SW 1271 (cell line): ENCODE data around the gene RTTN.

Experiments used
- DNase-seq, 2 experiments: peaks; one replicate each; lab custom pipeline; 2025; lab: John Stamatoyannopoulos, UW

Gene RTTN

DNA sequence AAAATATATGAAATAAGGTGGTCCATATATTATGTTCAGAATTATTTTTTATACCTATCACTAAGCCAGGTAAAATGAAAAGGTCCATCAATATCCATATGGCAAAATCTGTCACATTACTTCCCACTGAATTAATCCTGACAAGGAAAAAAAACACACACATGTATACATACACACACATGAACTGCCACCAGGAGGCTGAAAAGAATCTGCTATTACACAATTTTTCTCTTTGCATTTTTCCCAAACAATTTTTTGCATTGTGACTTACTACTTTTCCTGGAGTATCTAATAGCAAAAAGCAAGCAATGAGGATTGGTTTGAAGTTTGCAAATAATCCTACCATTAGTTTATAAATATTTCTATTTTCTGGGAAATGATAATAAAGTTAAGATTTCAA, 129.6 kb downstream of the RTTN start:
- DNase-seq: no peak

DNA sequence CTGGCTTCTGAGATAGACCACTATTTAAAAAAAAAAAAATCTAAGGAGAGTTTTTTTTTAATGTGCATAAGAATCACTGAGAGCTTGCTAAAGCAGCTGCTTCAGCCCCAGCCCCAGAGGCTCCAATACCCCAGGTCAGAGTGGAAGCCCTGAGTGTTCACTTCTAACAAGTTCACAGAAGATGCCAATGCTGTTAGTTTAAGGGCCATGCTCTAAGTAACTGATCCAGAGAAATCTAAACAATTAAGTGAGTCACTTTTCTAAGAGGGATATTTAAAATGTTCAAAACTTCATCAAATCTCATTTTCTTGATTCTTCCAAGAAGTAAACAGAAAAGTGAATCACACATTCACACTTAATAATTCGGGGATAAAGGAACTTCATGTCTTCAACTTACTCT, 131.4 kb downstream of the RTTN start:
- no peak for DNase-seq

DNA sequence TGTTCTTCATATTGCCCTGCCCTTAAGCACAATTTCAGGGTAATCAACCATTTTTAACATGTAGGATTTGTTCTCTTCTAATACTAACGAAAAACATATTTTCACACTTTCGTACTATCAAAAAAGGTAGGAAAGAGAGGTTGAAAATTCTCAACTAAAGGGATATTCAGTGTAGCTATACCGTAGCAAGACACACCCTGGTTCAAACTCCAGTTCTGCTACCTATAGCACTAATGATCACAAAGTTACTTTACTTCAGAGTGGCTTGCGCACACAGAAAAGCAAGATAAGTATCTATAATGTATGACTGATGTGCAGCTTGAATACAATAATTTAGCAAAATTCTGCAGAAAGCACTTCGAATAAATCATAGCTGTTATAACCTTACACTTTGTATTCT, 132.1 kb downstream of the RTTN start:
- no peak for DNase-seq

GRCh38 chr18:70072678-70073077, 132.8 kb downstream of the RTTN start:
- DNase-seq: peak in 1 of 2 experiments; percentile 8

- no peak for DNase-seq
Observed at GRCh38 chr18:70069965-70070364, 135.5 kb downstream of the RTTN start.

DNA sequence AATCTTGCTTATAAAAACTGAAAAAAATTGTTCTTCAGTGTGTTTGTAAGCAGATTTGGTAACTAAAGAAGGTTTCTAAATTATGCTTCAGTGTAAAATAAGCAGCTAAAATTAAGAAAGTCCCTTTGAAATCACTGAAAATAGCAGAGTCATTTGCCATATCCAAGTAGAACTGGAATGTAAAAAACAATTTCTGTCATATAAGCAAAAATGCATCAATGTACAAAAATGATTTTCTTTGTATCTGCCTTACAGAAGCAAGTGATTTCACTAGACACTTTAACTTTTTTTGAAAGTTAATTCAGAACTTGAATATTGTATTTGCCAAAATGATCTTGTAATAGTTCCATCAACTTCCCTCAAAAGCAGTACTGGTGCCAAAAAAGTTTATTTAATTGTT, 136.1 kb downstream of the RTTN start:
- no peak for DNase-seq

DNA sequence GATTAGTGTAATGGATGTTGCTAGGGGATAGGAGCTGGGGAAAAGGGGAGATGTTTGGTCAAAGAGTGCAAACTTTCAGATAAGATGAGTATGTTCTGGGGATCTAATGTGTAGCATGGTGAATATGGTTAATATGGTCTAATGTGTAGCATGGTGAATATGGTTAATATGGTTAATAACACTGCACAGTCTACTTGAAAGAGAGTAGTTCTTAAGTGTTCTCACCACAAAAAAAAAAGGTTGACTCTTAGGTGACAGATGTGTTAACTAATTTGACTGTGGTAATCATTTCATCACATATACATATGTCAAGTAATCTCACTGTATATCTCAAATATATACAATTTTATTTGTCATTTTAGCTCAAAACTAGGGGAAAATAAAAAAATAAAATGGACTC, 136.5 kb downstream of the RTTN start:
- no peak for DNase-seq

- no peak for DNase-seq
Observed at GRCh38 chr18:70059684-70060083, 145.8 kb downstream of the RTTN start.

GRCh38 chr18:70058916-70059315, 146.6 kb downstream of the RTTN start:
- DNase-seq: no peak

DNA sequence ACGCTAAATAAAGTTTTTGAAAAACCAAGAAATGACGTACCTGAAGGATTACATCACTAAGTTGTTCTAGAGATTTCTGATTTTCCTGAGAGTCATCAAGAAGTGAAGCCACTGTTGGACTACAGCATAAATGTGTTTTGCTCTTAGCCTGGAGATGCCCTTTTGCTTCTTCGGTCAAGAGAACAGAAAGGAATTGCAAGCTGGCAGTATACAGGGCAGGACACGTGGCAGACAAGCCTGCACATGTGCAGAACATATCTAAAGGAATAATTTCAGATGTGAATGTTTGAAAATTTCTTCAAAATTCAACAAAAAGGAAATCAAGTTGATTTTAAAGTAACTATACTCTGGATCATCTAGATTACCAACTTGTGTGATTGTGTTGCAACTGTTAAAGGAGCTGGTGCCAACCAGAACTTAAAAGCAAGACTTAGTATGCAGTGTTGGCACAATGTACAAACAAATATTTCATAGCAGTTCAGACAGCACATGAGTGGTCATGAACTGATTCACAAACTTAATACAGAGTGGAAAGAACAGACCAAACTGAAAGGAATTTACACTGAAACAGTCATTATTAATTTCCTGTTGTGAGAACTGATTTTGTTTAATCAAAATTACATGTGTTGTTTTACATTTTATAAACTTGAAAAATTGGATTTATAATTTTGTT, 157.4 kb downstream of the RTTN start:
- no peak for DNase-seq

DNA sequence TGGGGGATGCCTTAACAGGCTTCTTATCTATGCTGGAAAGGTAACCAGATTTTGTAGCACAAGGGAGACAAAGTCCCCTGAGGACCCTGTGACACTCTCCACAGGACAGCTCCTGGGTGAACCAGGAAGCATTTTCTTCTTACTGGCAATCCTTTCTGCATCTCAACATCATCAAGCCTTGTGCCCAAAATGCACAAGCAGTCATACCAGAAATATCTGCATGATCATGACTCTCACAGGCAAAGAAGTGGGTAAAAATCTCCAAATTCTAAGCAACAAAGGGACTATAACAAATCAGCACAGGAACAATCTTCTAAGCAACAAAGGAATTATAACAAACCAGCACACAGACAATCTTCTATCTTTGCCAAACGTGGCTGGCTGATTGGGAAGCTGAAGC, 158.7 kb downstream of the RTTN start:
- no peak for DNase-seq

- no peak for DNase-seq
Observed at GRCh38 chr18:70046207-70046606, 159.3 kb downstream of the RTTN start.

GRCh38 chr18:70044632-70045031, 160.9 kb downstream of the RTTN start:
- peak; percentile 82 to 90 for DNase-seq

- no peak for DNase-seq
Observed at GRCh38 chr18:70041459-70042050, 163.9 kb downstream of the RTTN start.

GRCh38 chr18:70039186-70039585, 166.3 kb downstream of the RTTN start:
- DNase-seq: no peak

DNA sequence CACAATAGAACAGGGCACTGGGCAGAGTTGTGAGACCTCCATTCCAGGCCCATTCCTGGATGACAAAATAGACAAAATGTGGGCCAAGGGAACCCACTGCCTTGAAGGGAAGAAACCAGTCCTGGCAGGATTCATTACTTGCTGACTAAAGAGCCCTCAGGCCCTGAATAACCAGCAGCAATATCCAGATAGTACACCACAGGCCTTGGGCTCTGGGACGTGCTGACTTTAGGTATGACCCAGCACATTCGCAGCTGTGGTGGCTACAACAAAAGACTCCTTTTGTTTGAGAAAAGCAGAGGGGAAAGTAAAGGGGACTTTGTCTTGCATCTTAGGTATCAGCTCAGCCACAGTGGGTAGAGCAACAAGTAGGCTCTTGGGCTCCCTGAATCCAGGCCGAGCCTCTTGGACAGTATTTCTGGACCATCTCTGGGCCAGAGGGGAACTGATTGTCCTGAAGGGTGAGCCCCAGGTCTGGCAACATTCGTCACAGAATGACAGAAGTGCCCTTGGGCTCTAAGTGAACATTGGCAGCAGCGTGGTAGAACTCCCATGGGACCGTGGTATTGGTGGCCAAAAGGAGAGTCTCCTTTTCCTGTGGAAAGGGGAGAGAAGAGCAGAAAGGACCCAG, 167.9 kb downstream of the RTTN start:
- DNase-seq: no peak

- DNase-seq: no peak
Observed at GRCh38 chr18:70036771-70037347, 168.6 kb downstream of the RTTN start.

GRCh38 chr18:70036168-70036567, 169.3 kb downstream of the RTTN start:
- DNase-seq: no peak

- no peak for DNase-seq
Observed at GRCh38 chr18:70031221-70031620, 174.3 kb downstream of the RTTN start.

DNA sequence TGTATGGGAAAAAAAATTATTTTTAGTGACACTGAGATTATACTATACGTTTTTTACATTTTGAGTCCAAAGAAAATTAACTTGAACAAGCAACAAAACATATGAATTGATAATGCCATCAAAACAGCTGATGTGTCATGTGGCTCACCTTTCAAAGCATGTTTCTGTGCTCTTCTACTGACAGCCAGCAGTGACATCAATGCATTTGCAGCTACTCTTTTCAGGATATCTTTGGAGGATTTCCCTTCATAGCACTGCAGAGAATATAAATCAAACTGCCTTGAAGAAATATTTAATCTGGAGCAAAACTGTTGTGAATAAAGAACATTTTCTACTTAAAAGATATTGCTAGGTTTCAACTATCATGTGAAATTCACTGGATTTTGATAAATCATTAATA, 174.8 kb downstream of the RTTN start:
- no peak for DNase-seq

DNA sequence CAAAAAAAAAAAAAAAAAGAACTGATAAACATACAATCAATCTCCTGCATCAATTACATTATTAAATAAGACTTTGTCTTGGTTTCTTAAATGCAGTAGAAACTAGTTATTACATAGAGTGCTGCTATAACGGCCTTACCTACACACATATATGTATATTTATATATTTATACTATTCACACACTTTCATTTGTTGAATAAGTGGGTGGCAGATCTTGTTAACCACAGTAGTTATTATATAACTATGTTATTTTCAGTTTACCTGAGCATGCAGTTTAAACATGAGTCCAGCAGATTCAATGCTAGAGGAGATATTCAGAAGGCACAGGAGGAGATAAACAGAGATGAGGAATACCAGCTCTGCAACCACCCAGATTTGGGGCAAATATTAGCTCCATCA, 176.3 kb downstream of the RTTN start:
- no peak for DNase-seq

DNA sequence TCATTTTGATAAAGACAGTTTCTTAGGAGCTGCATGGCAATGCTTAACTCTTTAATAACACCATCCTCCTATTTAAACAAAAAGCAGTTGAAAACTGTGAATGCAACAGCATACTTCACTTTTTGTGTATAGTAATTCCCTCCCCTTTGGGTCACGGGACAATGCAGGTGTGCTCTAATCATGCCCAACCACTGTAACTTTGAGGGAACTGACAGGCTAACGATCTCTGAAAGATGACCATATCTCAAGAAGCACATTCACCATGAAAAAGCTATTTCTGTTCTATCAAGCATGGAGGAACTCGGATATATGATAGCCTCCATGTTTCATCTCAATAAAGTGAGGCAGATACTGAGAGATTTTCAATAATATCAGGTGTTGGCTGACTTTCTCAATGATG, 176.8 kb downstream of the RTTN start:
- DNase-seq: no peak

- no peak for DNase-seq
Observed at GRCh38 chr18:70028084-70028483, 177.4 kb downstream of the RTTN start.
